NCI-H345 (cell line): ENCODE data around the gene SCAANT1.

Source experiments
- DNase-seq: peaks from one replicate; lab custom pipeline; 2025; lab: John Stamatoyannopoulos, UW

Gene SCAANT1

GRCh38 chr3:63934041-63934866 is 22.1 kb upstream of the SCAANT1 start:
- DNase-seq: no peak

- no peak for DNase-seq
These were observed 21.3 kb upstream of the SCAANT1 start for GRCh38 chr3:63933459-63933858.

- DNase-seq: no peak
These were observed 20.5 kb upstream of the SCAANT1 start for GRCh38 chr3:63932509-63933212.

GRCh38 chr3:63931290-63931689 is 19.1 kb upstream of the SCAANT1 start:
- DNase-seq: no peak

- DNase-seq: no peak
These were observed 15.5 kb upstream of the SCAANT1 start for GRCh38 chr3:63927422-63928280.

- DNase-seq: no peak
These were observed 14.1 kb upstream of the SCAANT1 start for GRCh38 chr3:63926309-63926708.

GRCh38 chr3:63922491-63923199 is 10.5 kb upstream of the SCAANT1 start:
- no peak for DNase-seq

- DNase-seq: no peak
These were observed 9.7 kb upstream of the SCAANT1 start for GRCh38 chr3:63921741-63922482.

- DNase-seq: no peak
These were observed 7.8 kb upstream of the SCAANT1 start for GRCh38 chr3:63920001-63920400.

- no peak for DNase-seq
These were observed 6.1 kb upstream of the SCAANT1 start for GRCh38 chr3:63918321-63918720.

- DNase-seq: peak; percentile 5
These were observed 2.1 kb upstream of the SCAANT1 start for GRCh38 chr3:63914312-63914711.

GRCh38 chr3:63912768-63913588 is 795 bp upstream of the SCAANT1 start:
- DNase-seq: no peak

GRCh38 chr3:63911509-63911872 is 692 bp downstream of the SCAANT1 start:
- peak; percentile 65 for DNase-seq

- no peak for DNase-seq
These were observed 1.3 kb downstream of the SCAANT1 start for GRCh38 chr3:63910891-63911290.

GRCh38 chr3:63910001-63910400 is 2.2 kb downstream of the SCAANT1 start:
- DNase-seq: no peak

GRCh38 chr3:63909431-63909830 is 2.8 kb downstream of the SCAANT1 start:
- DNase-seq: no peak

- no peak for DNase-seq
These were observed 3.4 kb downstream of the SCAANT1 start for GRCh38 chr3:63908776-63909175.

- no peak for DNase-seq
These were observed 4.0 kb downstream of the SCAANT1 start for GRCh38 chr3:63908081-63908736.

- no peak for DNase-seq
These were observed 6.2 kb downstream of the SCAANT1 start for GRCh38 chr3:63905731-63906620.
